22Rv1 (cell line): ENCODE measurements around the gene NUDT1.

Experiments
- ZFX ChIP-seq: fragments of 450-650 bp; IDR thresholded peaks from 2 replicates; pipeline ENCODE4 v1.6.1; 2017; ENCODE audit warnings: antibody characterized with exemption, borderline replicate concordance
- TF ChIP-seq, protein P1 (sequence below): fragments of 450-650 bp; IDR thresholded peaks from 2 replicates; pipeline ENCODE4 v1.5.1; 2017; ENCODE audit warnings: mild to moderate bottlenecking

DNA sequence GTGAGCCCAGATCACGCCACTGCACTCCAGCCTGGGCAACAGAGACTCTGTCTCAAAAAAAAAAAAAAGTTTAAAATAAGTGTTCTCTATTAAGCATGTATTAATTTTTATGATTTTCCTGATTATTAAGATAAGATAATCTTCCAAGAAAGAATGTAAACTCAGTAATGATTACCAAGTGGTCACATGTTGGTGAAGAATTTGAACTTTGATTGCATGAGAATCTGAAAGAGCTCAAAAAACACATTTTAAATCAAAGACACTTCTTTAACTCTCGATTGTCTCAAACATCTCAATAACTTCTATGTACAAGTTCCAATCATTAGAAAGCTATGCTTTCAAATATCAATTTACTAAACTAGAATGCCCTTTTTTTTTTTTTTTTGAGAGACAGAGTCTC is 38.4 kb downstream of the NUDT1 start:
- TF ChIP-seq, protein P1, sequence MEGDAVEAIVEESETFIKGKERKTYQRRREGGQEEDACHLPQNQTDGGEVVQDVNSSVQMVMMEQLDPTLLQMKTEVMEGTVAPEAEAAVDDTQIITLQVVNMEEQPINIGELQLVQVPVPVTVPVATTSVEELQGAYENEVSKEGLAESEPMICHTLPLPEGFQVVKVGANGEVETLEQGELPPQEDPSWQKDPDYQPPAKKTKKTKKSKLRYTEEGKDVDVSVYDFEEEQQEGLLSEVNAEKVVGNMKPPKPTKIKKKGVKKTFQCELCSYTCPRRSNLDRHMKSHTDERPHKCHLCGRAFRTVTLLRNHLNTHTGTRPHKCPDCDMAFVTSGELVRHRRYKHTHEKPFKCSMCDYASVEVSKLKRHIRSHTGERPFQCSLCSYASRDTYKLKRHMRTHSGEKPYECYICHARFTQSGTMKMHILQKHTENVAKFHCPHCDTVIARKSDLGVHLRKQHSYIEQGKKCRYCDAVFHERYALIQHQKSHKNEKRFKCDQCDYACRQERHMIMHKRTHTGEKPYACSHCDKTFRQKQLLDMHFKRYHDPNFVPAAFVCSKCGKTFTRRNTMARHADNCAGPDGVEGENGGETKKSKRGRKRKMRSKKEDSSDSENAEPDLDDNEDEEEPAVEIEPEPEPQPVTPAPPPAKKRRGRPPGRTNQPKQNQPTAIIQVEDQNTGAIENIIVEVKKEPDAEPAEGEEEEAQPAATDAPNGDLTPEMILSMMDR, result no peak
- no peak for TF ChIP-seq ZFX
